HG03108 (cell line): ENCODE data around the gene PNPLA3.

Experiments
- ATAC-seq: cut with Tn5 transposase; IDR thresholded peaks from one replicate; pipeline ENCODE4 v1.9.1; 2021; ENCODE audit warnings: moderate library complexity; ENCODE audit not compliant: unreplicated experiment

The PNPLA3 gene

GRCh38 chr22:43990044-43990443, 66.4 kb downstream of the PNPLA3 start:
- no peak for ATAC-seq

- ATAC-seq = no peak
Observed at GRCh38 chr22:43991316-43992020, 67.9 kb downstream of the PNPLA3 start.

GRCh38 chr22:43992331-43992821, 68.8 kb downstream of the PNPLA3 start:
- ATAC-seq = no peak

- ATAC-seq = no peak
Observed at GRCh38 chr22:43993072-43993760, 69.6 kb downstream of the PNPLA3 start.

- no peak for ATAC-seq
Observed at GRCh38 chr22:43994006-43994405, 70.4 kb downstream of the PNPLA3 start.

GRCh38 chr22:43994416-43994815, 70.8 kb downstream of the PNPLA3 start:
- ATAC-seq = no peak

- no peak for ATAC-seq
Observed at GRCh38 chr22:43995057-43995685, 71.6 kb downstream of the PNPLA3 start.

GRCh38 chr22:43995798-43996169, 72.2 kb downstream of the PNPLA3 start:
- ATAC-seq = no peak

- no peak for ATAC-seq
Observed at GRCh38 chr22:43996170-43996980, 72.8 kb downstream of the PNPLA3 start.

- ATAC-seq = no peak
Observed at GRCh38 chr22:43996981-43997265, 73.3 kb downstream of the PNPLA3 start.
